Lower leg skin (tissue), 3 donors: ENCODE data around the gene HPN.

Experiments
- POLR2A ChIP-seq, 2 donors: fragments of 450-650 bp; IDR thresholded peaks; one replicate each; pipeline ENCODE4 v1.6.1; 2016 to 2017; ENCODE audit warnings: antibody characterized with exemption in 2 of 2, mild to moderate bottlenecking in 1 of 2, moderate library complexity in 1 of 2
- TF ChIP-seq, protein P1 (sequence below), 3 donors: fragments of 450-650 bp; IDR thresholded peaks; one replicate each; pipeline ENCODE4 v1.5.1; 2016; ENCODE audit warnings: antibody characterized with exemption in 3 of 3, mild to moderate bottlenecking in 3 of 3, moderate library complexity in 2 of 3

DNA sequence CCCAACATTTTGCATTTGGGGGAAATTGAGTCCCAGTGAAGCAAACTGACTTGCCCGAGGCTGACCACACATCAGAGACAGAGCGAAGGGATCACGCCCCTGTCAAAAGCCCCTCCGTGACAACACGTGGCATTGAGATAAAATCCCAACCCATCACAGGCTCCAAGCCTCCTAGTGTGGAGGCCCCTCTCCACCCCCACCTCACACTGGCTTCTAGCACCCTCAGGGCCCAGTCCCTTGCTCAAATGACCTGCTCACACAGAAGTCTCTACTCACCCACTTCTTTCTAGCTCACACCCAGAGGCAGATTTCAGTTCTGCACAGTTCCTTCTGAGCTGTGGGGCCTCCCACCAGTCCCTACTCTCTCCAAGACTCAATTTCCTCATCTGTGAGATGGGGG, 10.3 kb downstream of the HPN start:
- TF ChIP-seq POLR2A (IDR thresholded peaks at IDR 0.05), result no peak
- TF ChIP-seq, protein P1, sequence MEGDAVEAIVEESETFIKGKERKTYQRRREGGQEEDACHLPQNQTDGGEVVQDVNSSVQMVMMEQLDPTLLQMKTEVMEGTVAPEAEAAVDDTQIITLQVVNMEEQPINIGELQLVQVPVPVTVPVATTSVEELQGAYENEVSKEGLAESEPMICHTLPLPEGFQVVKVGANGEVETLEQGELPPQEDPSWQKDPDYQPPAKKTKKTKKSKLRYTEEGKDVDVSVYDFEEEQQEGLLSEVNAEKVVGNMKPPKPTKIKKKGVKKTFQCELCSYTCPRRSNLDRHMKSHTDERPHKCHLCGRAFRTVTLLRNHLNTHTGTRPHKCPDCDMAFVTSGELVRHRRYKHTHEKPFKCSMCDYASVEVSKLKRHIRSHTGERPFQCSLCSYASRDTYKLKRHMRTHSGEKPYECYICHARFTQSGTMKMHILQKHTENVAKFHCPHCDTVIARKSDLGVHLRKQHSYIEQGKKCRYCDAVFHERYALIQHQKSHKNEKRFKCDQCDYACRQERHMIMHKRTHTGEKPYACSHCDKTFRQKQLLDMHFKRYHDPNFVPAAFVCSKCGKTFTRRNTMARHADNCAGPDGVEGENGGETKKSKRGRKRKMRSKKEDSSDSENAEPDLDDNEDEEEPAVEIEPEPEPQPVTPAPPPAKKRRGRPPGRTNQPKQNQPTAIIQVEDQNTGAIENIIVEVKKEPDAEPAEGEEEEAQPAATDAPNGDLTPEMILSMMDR (IDR thresholded peaks at IDR 0.05), result no peak
